HG02763 (cell line): ENCODE data around the gene RPS17.
A peak's percentile ranks its signal among the peaks of the same experiment; 100 is the strongest.
"Not testable (repeated sequence)": the region's sequence is repeated elsewhere in the genome, so short reads cannot be mapped to it uniquely, and the experiment has no call there.

Source experiments
- ATAC-seq: cut with Tn5 transposase; IDR thresholded peaks from one replicate; pipeline ENCODE4 v1.9.1; 2021; ENCODE audit warnings: mild to moderate bottlenecking, moderate library complexity; ENCODE audit not compliant: unreplicated experiment

RPS17 gene

DNA sequence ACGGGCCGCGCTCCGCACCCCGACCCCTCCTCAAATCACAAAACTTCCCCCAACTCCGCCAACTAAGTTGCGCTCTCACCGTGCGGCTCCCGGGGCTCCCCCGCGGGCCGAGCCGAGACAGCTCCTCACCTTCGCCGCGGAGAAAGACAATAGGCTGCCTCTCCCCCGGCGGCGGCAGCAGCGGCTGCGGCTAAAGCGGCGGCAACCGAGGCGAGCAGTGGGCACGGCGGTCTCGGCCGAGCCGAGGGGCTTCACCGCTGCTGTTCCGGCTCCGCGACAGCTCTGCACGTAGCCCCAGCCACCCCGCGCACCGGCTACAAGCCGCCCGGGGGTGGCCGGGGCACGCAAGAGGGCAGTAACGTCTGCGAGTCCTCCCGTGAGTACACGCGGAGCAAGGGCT, 26.7 kb downstream of the RPS17 start:
- ATAC-seq: not testable (repeated sequence)

DNA sequence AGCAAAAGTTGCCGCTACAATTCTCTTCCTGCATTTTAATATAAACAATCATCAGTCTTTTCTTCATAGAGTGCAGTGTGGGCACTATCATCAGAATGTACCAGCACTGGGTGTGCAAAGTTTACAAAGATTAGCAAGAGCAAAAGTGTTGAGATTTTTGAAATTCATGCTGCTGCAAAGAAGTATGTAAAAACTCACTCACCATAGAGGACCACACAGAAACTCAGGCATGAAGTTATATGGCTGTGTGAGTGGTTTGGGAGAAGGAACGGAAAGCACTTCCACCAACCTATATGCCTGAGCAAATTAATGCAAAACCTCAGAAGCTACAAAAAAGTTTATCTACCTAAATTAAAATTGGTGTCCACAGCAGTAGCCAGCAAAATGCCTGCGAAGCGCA, 32.6 kb downstream of the RPS17 start:
- not testable (repeated sequence) for ATAC-seq

DNA sequence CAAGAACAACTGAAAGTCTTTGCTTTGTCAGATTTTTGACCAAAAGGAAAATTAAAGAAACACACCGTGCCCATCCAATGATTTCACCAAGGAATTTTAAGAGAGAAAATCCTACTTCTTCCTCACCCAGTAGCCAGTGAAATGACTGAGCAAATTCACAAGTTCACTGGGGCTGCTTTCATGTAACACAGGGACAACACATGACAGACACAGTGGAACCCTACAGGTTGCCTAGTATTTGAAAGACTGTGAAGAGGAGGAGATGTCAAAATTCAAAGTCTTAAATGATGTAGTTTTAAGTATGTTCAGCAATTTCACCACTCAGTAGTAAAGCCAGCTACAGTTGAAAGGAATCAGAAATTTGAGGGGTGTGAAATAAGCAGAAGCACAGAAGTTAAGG, 33.2 kb downstream of the RPS17 start:
- not testable (repeated sequence) for ATAC-seq

DNA sequence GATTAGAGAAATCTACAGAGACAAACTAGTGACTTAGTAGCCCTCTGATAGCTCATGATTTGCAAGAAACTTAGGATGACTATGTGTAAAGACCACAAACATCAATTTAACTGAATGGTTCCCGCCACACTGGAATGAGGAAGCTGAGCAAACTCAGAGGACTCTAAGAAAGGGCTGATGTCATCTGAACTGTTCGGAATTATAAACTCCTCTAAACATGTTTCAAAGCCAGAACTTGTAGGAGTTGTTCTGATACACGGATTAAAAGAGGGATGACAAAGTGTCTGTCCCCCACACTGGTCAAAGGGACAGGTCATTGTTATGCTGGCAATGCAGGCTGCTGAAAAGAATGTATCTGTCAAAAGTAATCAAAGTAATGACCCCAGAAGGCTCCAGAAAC, 34.4 kb downstream of the RPS17 start:
- not testable (repeated sequence) for ATAC-seq

DNA sequence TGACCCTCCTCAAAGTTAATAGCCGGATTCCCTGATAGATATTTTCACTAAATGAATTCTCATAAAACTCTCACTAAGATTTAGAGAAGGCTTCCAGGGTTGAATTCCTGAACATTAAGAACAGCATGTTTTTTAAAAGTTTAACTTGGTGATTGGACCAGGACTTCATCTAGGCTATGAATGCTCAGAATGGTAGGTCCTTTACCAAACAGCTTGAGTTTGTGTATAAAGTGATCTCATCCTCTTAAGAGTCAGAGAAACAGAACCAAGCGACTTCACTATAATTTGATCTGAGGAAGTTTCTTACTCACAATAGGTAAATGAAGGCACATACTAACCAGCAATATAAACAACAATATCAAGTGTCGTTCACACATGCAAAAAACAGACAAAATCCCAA, 36.2 kb downstream of the RPS17 start:
- not testable (repeated sequence) for ATAC-seq

DNA sequence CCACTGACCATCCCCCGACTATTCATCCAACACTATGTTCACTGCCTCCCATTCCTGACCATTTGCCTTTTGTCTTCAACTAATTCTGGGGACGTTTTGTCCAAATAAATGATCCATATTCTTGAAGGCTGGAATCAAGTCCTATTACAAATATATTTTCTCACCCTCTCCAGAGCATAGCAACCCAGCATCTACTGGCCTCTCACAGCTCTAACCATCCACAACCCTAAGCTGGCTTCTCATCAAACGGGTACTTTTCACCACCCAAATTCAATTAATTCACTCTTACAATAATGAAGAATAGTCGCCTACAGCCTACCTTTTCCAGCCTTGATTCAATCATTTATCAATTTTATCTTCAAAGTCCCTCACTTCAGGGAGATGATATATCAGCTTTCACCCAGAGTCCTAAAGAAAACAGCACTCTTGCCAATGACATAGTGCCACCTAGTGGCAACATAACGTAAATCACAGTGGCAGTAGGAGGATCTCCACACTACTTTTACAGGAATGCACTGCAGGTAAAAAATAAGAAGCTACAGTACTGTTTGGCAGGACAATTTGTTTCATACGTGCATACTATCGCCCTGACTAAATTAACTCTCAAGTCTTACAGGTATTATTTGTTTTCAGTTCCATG, 37.4 kb downstream of the RPS17 start:
- ATAC-seq: peak; percentile 46

DNA sequence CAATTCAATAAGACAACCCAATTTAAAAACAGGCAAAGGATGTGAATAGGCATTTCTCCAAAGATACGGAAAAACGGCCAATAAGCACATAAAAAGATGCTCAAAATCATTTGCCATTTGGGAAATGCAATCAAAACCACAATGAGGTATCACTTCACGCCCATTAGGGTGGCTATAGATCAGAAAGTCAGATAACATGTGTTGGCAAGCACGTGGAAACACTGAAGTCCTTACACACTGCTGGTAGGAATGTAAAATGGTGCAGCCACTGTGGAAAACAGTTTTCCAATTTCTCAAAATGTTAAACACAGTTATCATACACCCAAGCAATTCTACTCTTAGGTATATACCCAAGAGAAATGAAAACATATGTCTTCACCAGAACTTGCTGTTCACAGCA, 39.5 kb downstream of the RPS17 start:
- not testable (repeated sequence) for ATAC-seq

DNA sequence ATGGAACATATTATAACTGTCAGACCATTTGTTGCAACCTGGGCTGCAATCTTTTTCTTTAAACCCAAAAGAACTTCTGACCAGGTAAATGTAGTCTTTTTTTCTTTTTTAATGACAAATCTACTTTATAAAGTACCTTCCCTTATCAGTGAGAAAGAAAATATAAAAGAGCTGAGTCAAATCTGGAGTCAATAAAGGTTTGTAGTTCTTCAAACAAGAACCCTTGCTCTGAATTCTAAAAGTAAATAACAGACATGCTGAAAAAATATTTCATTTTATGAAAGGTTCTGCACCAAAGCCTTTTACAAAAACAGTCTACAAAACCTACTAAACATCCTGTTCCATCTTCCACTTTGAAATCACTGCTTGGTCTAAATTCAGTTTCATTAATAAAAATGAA, 42.3 kb downstream of the RPS17 start:
- not testable (repeated sequence) for ATAC-seq

DNA sequence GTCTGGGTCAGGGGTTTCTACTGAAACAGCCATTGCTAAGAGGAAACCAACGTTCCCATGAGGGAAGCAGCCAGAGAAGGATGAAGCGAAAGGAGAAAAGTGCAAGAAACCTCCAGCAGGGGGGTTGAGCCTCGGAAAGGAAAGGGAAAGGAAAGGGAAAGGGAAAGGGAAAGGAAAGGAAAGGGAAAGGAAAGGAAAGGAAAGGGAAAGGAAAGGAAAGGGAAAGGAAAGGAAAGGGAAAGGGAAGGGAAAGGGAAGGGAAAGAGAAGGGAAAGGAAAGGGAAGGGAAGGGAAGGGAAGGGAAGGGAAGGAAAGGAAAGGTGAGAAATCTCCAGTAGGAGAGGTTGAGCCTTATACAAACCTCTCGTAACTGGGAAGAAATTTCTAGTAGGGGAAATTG, 52.0 kb downstream of the RPS17 start:
- not testable (repeated sequence) for ATAC-seq

DNA sequence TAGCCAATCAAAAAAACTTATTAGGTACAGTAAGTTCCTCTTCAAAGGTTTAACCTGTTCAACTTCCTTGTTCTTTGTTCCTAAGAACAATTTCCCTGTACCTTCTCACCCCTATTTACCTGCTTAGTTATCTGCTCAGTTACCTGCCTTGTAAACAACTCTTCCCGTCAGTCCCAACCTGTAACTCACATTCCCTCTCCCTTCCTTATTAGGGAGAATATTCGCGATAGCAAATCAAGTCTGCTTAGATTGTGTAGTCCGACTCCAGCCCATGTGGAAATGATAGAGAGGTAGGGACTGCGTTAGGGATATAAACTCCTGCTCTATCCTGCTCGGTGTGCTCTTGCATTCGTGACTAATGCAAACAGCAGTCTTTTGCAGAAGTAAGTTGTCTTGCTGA, 53.2 kb downstream of the RPS17 start:
- ATAC-seq: not testable (repeated sequence)
